Heart right ventricle (tissue), 16 donors: ENCODE measurements around the gene TXLNB. TPM values are rescaled to one million over a fixed set of nuclear protein-coding genes. Genes with fewer than 3 reads are reported as not detected.

ENCODE experiments used
- ATAC-seq, 8 donors: fragments of 200-7000 bp; cut with Tn5 transposase; one replicate each; pipeline ENCODE4 v1.9.1; 2020; ENCODE audit warnings: mild to moderate bottlenecking in 8 of 8, moderate library complexity in 8 of 8, moderate number of reproducible peaks in 1 of 8
- DNase-seq, 2 donors: peaks; one replicate each; pipeline ENCODE4 v3.0.0-alpha.2; 2020
- H3K27ac ChIP-seq, 10 donors: fragments of 200-600 bp; sonication (generic) in 2 of 10; one replicate each; pipeline versions ENCODE4 v1.5.0 to v1.8.0; 2020 to 2022; ENCODE audit warnings: mild to moderate bottlenecking in 3 of 10
- H3K27me3 ChIP-seq, 7 donors: fragments of 200-600 bp; one replicate each; pipeline ENCODE4 v1.8.0; 2021 to 2022; ENCODE audit warnings: mild to moderate bottlenecking in 2 of 7
- H3K36me3 ChIP-seq, 9 donors: fragments of 200-600 bp; sonication (generic) in 1 of 9; one replicate each; pipeline versions ENCODE4 v1.5.0 to v1.8.0; 2020 to 2022; ENCODE audit warnings: mild to moderate bottlenecking in 2 of 9
- H3K4me1 ChIP-seq, 9 donors: fragments of 200-600 bp; sonication (generic) in 1 of 9; one replicate each; pipeline versions ENCODE4 v1.5.0 to v1.8.0; 2020 to 2022; ENCODE audit warnings: mild to moderate bottlenecking in 4 of 9
- H3K4me3 ChIP-seq, 10 donors: fragments of 200-600 bp; sonication (generic) in 2 of 10; one replicate each; pipeline versions ENCODE4 v1.5.0 to v1.8.0; 2020 to 2022; ENCODE audit warnings: mild to moderate bottlenecking in 7 of 10, moderate library complexity in 2 of 10
- H3K9me3 ChIP-seq, 11 donors: fragments of 200-600 bp in 10 of 11; sonication (generic) in 2 of 11; one replicate each; pipeline versions ENCODE4 v1.5.0 to v1.8.0; 2013 to 2022; ENCODE audit warnings: mild to moderate bottlenecking in 2 of 11, control low read depth in 1 of 11, moderate library complexity in 1 of 11
- WGBS, 2 donors: extraction: QIAGEN DNeasy Blood & Tissue Kit; methylation state at CpG; one replicate each; pipeline ENCODE4 v1.1.7; 2013; ENCODE audit warnings: inconsistent platforms in 1 of 2; 5-methylcytosine and 5-hydroxymethylcytosine counted together
- intact Hi-C, 10 donors: fragments of 100-400 bp; cut with DNase I; formaldehyde crosslinking; loops; one replicate each; pipeline versions ENCODE4 v1.11.1 to v1.14.2; 2022
- polyA plus RNA-seq, 2 donors: library from polyadenylated mRNA; stranded (reverse); fragments of 200-250 nt; gene quantifications; one replicate each; pipeline ENCODE4 v1.2.3, GENCODE V29; 2013
- total RNA-seq, 10 donors: library from RNA; stranded (reverse); fragmentation: NEBNext Ultra II Directional in 3 of 10; extraction: Animal tissue kit (Norgen Biotek cat#: 25700) in 3 of 10; gene quantifications; one replicate each; pipeline versions ENCODE4 v1.2.1 to v1.2.4, GENCODE V29; 2021 to 2023
- TF ChIP-seq, protein P1 (sequence below), 9 donors: fragments of 200-600 bp; sonication (generic) in 2 of 9; IDR thresholded peaks; one replicate each; pipeline versions ENCODE4 v1.5.0 to v1.8.0; 2021 to 2022; ENCODE audit warnings: antibody characterized with exemption in 9 of 9, mild to moderate bottlenecking in 5 of 9, moderate library complexity in 1 of 9
- donor health status: Arrhythmogenic right ventricular cardiomyopathy.
- donor health status: ischemic (EF 13 %, LVEDD 7.1; RV severe dilation, severe dysfunction).
- donor health status: healthy with polysubstance abuse.
- donor health status: DM: no; HTN: yes; CAD: no.
- donor health status: DM: no; HTN: no; CAD: no.
- donor health status: ischemic (EF 25% LVEDD 6.9; RV normal size, moderate dysfunction).
- donor health status: ischemic (EF 25% LVEDD 5.7; RV mildly dilated, moderate dysfunction).
- donor health status: healthy.
- donor health status: DM: yes; HTN: yes; CAD: no.
- donor health status: Ischemic cardiomyopathy.
- donor health status: ischemic (EF 35%, LVEDD 5.7; RV mildly dilated, moderate dysfunction).
- donor health status: nonischemic (EF 11% LVEDD 7.7; RV severe dilation, severe dysfunction).
- donor health status: DM: yes; HTN: yes; CAD: no.
- donor health status: PGD.
- donor health status: ischemic (EF 29% LVEDD 5.4; RV normal size, mild dysfunction).
- donor health status: nonischemic (EF 23%, LVEDD 6.1; RV moderate dilation, normal function).

The TXLNB gene
- total and polyA plus RNA-seq, 12 donors, result 6.2 to 156 (median 132) TPM

- Histone ChIP-seq H3K36me3 (no peaks in the 10 kb centered on the region), H3K27ac (no peak overlapping the region), H3K9me3 (peaks cover 0 to 16% (median 0%) of the 10 kb centered on the region in 11 donors), H3K4me3 (no peak overlapping the region), H3K4me1 (peaks cover 0 to 27% (median 4%) of the 10 kb centered on the region in 9 donors), H3K27me3 (no peaks in the 10 kb centered on the region)
- ATAC-seq, result no peak
- WGBS, 2 donors, result 63 to 71% methylated on average over 2 of the region's 2 CpGs
- TF ChIP-seq, protein P1, sequence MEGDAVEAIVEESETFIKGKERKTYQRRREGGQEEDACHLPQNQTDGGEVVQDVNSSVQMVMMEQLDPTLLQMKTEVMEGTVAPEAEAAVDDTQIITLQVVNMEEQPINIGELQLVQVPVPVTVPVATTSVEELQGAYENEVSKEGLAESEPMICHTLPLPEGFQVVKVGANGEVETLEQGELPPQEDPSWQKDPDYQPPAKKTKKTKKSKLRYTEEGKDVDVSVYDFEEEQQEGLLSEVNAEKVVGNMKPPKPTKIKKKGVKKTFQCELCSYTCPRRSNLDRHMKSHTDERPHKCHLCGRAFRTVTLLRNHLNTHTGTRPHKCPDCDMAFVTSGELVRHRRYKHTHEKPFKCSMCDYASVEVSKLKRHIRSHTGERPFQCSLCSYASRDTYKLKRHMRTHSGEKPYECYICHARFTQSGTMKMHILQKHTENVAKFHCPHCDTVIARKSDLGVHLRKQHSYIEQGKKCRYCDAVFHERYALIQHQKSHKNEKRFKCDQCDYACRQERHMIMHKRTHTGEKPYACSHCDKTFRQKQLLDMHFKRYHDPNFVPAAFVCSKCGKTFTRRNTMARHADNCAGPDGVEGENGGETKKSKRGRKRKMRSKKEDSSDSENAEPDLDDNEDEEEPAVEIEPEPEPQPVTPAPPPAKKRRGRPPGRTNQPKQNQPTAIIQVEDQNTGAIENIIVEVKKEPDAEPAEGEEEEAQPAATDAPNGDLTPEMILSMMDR (IDR thresholded peaks at IDR 0.05), result no peak
- intact Hi-C loops, result no loop called here
- no peak for DNase-seq
Measured at GRCh38 chr6:139320081-139320480, 28.3 kb upstream of the TXLNB start.

DNA sequence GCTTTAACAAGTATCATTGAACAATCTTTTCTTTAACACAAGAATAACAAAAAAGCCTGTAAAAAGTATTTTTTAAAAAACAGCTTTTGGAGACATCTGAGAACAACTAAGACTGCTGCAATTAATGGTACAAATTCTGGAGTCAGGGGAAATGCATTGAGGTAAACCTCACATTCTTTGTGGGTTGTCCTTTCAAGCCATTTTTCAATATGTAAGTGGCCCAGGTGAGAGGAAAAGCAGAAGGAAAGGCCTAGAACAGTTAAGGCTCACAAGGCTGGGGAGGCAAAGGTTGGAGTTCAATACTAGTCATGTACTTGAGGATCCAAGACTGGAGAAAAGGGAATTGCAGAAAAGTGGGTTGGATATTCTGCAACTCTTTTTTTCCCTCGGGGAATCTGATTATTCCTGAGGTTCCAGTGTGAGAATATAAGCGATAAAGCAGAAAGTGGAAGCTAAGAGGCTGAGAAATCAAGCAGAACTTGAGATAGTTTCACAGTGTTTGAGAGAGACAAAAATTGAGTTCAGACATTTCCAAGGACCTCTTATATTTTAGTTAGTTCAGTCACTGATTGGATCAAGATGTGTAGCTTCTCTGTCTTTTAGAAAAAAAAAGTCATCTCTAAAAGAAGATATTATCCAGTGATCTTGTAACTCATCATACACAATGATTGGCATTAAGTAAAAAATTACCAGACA is 25.0 kb upstream of the TXLNB start:
- ATAC-seq (no peak), DNase-seq (no peak)
- Histone ChIP-seq H3K27me3 (no peaks in the 10 kb centered on the region), H3K4me3 (no peak overlapping the region), H3K9me3 (peaks cover 0 to 16% (median 0%) of the 10 kb centered on the region in 11 donors), H3K36me3 (no peaks in the 10 kb centered on the region), H3K27ac (no peak overlapping the region), H3K4me1 (no peaks in the 10 kb centered on the region)
- TF ChIP-seq, protein P1 (IDR thresholded peaks at IDR 0.05), result no peak
- intact Hi-C loops, result no loop called here
- WGBS, 2 donors, result 73 to 79% methylated on average over 2 of the region's 2 CpGs

- Histone ChIP-seq H3K4me1 (peaks cover 0 to 10% (median 0%) of the 10 kb centered on the region in 9 donors), H3K27me3 (no peaks in the 10 kb centered on the region), H3K27ac (no peak overlapping the region), H3K4me3 (no peak overlapping the region), H3K36me3 (no peaks in the 10 kb centered on the region), H3K9me3 (peaks cover 0 to 16% (median 0%) of the 10 kb centered on the region in 11 donors)
- TF ChIP-seq, protein P1 (IDR thresholded peaks at IDR 0.05), result no peak
- DNase-seq (no peak), ATAC-seq (no peak)
- 71 to 74% methylated on average over 6 of the region's 6 CpGs for WGBS, 2 donors
- intact Hi-C loops, result no loop called here
Measured at GRCh38 chr6:139313784-139314545, 22.2 kb upstream of the TXLNB start.

GRCh38 chr6:139313229-139313628 is 21.4 kb upstream of the TXLNB start:
- H3K36me3 ChIP-seq, result no peaks in the 10 kb centered on the region
- ATAC-seq, result no peak
- 97 to 98% methylated on average over 7 of the region's 7 CpGs for WGBS, 2 donors
- TF ChIP-seq, protein P1 (IDR thresholded peaks at IDR 0.05), result no peak
- H3K9me3 ChIP-seq, result peaks cover 0 to 12% (median 0%) of the 10 kb centered on the region in 11 donors
- intact Hi-C loops, result no loop called here
- no peaks in the 10 kb centered on the region for H3K27me3 ChIP-seq
- no peak for DNase-seq
- H3K27ac ChIP-seq, result no peak overlapping the region
- peaks cover 0 to 18% (median 0%) of the 10 kb centered on the region in 9 donors for H3K4me1 ChIP-seq
- H3K4me3 ChIP-seq, result no peak overlapping the region
